SK-N-SH treated with all-trans-retinoic acid at 6 μM for 48 hours (cell line): ENCODE data around the gene NADK2.

Experiments
- ARNTL ChIP-seq: fragments of 450-650 bp; formaldehyde crosslinking; IDR thresholded peaks from 2 replicates; pipeline ENCODE4 v1.5.0; 2020; ENCODE audit warnings: low read depth, mild to moderate bottlenecking, moderate library complexity, borderline replicate concordance
- CREB5 ChIP-seq: fragments of 250-450 bp; sonication (Bioruptor Pico); IDR thresholded peaks from 2 replicates; pipeline ENCODE4 v1.5.1; 2020; ENCODE audit warnings: low read depth, mild to moderate bottlenecking, moderate library complexity
- CSRNP3 ChIP-seq: fragments of 250-450 bp; sonication (Bioruptor Pico); IDR thresholded peaks from 2 replicates; pipeline ENCODE4 v1.5.1; 2021; ENCODE audit warnings: mild to moderate bottlenecking, moderate library complexity
- GLIS3 ChIP-seq: fragments of 250-450 bp; sonication (Bioruptor Pico); IDR thresholded peaks from 2 replicates; pipeline ENCODE4 v1.5.0; 2020; ENCODE audit warnings: mild to moderate bottlenecking, moderate library complexity
- OSR1 ChIP-seq: fragments of 250-450 bp; sonication (Bioruptor Pico); IDR thresholded peaks from 2 replicates; pipeline ENCODE4 v1.8.0; 2022; ENCODE audit warnings: moderate library complexity, mild to moderate bottlenecking, inconsistent platforms
- PATZ1 ChIP-seq: fragments of 250-450 bp; sonication (Bioruptor Pico); IDR thresholded peaks from 2 replicates; pipeline ENCODE4 v1.8.0; 2020; ENCODE audit warnings: mild to moderate bottlenecking, moderate library complexity, borderline replicate concordance
- PPARA ChIP-seq: fragments of 250-450 bp; sonication (Bioruptor Pico); IDR thresholded peaks from 2 replicates; pipeline ENCODE4 v1.5.0; 2020; ENCODE audit warnings: mild to moderate bottlenecking, borderline replicate concordance
- RARB ChIP-seq: fragments of 250-450 bp; sonication (Bioruptor Pico); IDR thresholded peaks from 2 replicates; pipeline ENCODE4 v1.8.0; 2021; ENCODE audit warnings: mild to moderate bottlenecking, moderate library complexity
- ZC3H10 ChIP-seq: fragments of 250-450 bp; sonication (Bioruptor Pico); IDR thresholded peaks from 2 replicates; pipeline ENCODE4 v1.5.1; 2021; ENCODE audit warnings: mild to moderate bottlenecking, moderate library complexity
- ZNF8 ChIP-seq: fragments of 450-650 bp; formaldehyde crosslinking; IDR thresholded peaks from 2 replicates; pipeline ENCODE4 v1.5.0; 2020; ENCODE audit warnings: mild to moderate bottlenecking, moderate library complexity

GRCh38 chr5:36238502-36239295 is 3.0 kb downstream of the NADK2 start:
- TF ChIP-seq GLIS3: no peak
- no peak for TF ChIP-seq ARNTL (CRISPR knock-in tag)
- no peak for TF ChIP-seq RARB (CRISPR knock-in tag)
- no peak for TF ChIP-seq PPARA (CRISPR knock-in tag)
- TF ChIP-seq CSRNP3 (CRISPR knock-in tag): no peak
- no peak for TF ChIP-seq PATZ1 (CRISPR knock-in tag)
- TF ChIP-seq CREB5 (CRISPR knock-in tag): no peak
- TF ChIP-seq ZNF8: no peak
- TF ChIP-seq ZC3H10 (CRISPR knock-in tag): no peak
- no peak for TF ChIP-seq OSR1
